ENCODE measurements around the gene IPCEF1.

IPCEF1 gene

DNA sequence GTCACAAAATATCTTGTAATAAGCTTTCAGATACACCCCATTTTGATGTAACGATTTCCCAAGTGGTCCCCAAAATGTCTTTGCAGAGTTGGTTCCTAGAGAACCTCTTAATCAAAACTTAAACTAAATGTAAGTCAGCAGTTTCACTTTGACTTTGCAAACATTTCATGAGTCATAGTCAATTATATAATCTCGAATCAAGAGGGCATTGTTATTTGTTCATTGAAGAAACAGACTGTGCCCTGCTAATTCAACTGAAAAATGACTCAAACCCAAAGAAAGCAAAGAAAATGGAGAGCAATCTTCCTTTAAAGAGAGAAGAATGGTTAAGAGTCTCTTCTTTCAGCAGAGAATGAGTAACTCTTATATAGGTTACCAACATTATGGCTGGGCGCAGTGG lies 58.3 kb downstream of the IPCEF1 start:
- TF ChIP-seq, protein P1, sequence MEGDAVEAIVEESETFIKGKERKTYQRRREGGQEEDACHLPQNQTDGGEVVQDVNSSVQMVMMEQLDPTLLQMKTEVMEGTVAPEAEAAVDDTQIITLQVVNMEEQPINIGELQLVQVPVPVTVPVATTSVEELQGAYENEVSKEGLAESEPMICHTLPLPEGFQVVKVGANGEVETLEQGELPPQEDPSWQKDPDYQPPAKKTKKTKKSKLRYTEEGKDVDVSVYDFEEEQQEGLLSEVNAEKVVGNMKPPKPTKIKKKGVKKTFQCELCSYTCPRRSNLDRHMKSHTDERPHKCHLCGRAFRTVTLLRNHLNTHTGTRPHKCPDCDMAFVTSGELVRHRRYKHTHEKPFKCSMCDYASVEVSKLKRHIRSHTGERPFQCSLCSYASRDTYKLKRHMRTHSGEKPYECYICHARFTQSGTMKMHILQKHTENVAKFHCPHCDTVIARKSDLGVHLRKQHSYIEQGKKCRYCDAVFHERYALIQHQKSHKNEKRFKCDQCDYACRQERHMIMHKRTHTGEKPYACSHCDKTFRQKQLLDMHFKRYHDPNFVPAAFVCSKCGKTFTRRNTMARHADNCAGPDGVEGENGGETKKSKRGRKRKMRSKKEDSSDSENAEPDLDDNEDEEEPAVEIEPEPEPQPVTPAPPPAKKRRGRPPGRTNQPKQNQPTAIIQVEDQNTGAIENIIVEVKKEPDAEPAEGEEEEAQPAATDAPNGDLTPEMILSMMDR (conservative IDR thresholded peaks at IDR 0.05; ENCODE audit: low read depth, low read length): no peak
- peak; percentile 46 for DNase-seq (ENCODE audit: low read depth)
- no peak overlapping the region for H3K4me3 ChIP-seq (ENCODE audit: low read depth, low read length)

DNA sequence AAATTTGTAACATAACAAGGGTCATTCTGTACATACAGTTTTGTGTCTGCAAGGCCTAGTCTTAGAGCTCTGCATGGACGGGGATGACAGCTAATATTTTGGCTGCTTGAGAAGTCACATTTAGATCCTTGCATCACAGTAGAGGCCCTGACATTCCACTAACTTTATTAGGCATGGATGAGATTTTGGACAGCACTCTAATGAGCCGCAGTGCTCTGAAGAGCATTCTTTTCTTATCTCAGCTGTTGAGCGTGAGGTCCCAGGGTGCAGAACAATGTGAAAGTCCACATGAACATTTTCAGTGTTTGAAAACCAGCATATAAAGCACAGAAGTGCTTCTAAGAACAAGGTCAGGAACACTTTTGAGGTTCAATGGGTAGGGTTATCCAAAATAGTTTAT lies 58.9 kb downstream of the IPCEF1 start:
- DNase-seq (ENCODE audit: low read depth): peak; percentile 51
- no peak overlapping the region for H3K4me3 ChIP-seq (ENCODE audit: low read depth, low read length)
- TF ChIP-seq, protein P1 (conservative IDR thresholded peaks at IDR 0.05; ENCODE audit: low read depth, low read length): no peak

DNA sequence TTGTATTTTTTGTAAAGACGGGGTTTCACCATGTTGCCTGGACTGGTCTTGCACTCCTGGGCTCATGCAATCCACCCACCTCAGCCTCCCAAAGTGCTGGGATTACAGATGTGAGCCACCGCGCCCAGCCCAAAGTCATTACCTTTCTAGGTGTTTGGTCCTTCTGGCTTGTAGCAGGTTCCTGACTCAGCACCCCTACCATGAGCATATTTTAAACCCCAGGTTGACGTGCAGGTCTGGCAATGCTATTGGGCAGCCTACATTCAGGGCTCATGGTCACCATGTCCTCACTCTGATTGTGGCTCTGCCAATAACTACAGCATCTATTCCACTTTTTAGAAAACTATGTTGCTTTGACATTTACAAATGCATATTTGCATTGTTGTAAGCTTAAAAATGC lies 59.4 kb downstream of the IPCEF1 start:
- DNase-seq (ENCODE audit: low read depth): no peak
- TF ChIP-seq, protein P1 (conservative IDR thresholded peaks at IDR 0.05; ENCODE audit: low read depth, low read length): no peak
- H3K4me3 ChIP-seq (ENCODE audit: low read depth, low read length): no peak overlapping the region

DNA sequence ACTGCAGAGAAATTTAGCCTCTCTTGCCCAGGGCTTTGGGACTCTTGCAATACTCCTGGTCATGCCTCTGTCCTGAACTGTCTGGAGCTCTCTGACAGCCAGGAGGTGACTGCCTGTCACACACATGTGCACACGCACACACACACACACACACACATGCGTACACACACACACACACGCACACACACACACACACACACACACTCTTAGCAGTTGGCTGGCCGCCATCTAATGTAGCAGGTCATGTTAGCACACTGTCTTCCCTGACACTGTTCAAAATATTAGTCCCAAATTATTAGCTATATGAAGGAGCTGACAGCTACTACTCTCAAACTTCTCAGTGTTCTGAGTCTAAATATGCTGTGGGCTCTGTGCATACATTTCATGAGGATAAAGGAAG lies 60.9 kb downstream of the IPCEF1 start:
- TF ChIP-seq, protein P1 (conservative IDR thresholded peaks at IDR 0.05; ENCODE audit: low read depth, low read length): no peak
- no peak overlapping the region for H3K4me3 ChIP-seq (ENCODE audit: low read depth, low read length)
- no peak for DNase-seq (ENCODE audit: low read depth)

DNA sequence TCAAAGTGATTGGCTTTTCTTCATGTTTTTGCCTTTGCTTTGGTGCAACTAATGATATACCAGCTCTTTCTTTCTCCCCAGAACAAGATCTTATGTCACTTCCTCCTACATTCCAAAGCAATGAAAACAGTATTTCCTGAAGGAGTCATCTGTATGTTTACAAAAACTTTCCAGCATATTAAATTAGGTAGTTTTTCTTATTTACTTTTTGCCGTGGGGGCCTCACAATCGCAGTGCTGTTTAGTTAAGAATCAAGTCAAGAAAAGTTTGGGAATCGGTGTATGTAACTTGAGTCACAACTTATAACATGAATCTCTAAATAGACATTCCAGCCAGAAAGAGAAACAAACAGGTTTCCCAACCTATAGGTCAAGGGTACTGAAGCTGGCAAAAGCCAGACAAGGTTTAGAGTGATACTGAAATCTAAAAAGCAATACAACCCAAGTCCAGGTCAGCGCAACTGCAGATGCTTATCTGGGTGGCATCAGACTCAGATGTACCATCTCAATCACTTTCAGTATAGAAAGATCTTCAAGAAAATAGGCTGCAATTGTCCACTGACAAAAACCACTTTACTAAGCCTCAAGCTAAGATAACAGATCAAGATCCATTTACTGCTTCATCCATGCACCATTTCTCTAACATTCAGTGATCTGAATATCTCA lies 63.6 kb downstream of the IPCEF1 start:
- H3K4me3 ChIP-seq (ENCODE audit: low read depth, low read length): no peak overlapping the region
- peak; percentile 80 for DNase-seq (ENCODE audit: low read depth)
- TF ChIP-seq, protein P1 (conservative IDR thresholded peaks at IDR 0.05; ENCODE audit: low read depth, low read length): no peak

DNA sequence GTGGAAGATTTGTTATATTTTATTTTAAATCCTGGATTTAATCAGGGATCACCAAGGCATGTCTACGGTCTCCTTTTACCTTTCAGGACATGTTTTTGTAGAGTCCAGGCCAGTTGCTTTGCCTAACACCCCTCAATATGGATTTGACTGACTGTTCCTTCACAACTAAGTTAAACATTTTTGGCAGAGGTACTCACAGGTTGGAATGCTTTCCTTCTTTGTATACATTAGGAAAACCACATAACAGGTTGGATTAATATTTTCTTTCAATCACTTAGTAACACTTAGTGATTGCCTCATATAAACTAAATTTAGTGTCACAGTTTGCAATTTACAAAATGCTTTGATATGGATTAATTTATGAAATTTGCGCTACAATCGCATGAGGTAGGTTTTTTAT lies 64.5 kb downstream of the IPCEF1 start:
- DNase-seq (ENCODE audit: low read depth): no peak
- TF ChIP-seq, protein P1 (conservative IDR thresholded peaks at IDR 0.05; ENCODE audit: low read depth, low read length): no peak
- H3K4me3 ChIP-seq (ENCODE audit: low read depth, low read length): no peak overlapping the region

DNA sequence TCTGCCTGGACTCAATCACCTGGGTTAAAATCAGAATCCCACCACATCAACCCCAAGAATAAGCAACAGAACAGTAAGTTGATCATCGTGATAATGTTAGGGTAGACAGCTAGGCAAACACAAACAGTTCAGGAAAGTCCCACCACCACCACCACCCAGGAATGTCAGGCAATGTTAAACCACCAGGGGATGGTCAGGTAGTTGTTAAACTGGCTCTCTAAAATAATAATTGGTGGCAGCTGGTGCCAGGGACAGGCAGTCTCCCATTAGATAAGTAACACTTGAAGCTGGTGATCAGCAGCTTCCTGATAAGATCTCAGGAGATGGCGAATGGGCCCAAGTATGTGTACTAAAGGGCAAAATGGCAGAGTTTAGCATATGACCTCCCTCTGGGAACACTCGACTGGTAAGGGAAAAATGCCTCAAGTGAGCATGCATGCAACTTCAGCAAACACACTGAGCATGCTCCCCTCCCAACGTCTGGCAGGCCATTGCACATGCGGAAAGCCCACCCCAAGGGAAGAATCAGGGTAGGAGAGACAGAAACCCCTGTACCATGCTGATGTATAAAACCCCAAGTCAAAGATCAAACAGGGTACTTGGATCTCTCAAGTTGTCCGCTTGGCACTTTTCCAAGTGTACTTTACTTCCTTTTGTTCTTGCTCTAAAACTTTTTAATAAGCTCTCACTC lies 66.6 kb downstream of the IPCEF1 start:
- no peak overlapping the region for H3K4me3 ChIP-seq (ENCODE audit: low read depth, low read length)
- DNase-seq (ENCODE audit: low read depth): no peak
- TF ChIP-seq, protein P1 (conservative IDR thresholded peaks at IDR 0.05; ENCODE audit: low read depth, low read length): no peak
